Breast epithelium (tissue), 4 donors: ENCODE results near the gene PPARG. TPM values are rescaled to one million over a fixed set of nuclear protein-coding genes. Genes with fewer than 3 reads are reported as not detected.
"Not testable (repeated sequence)": the region's sequence is repeated elsewhere in the genome, so short reads cannot be mapped to it uniquely, and the experiment has no call there.

Experiments used
- DNase-seq, 2 donors: peaks; one replicate each; pipeline ENCODE4 v3.0.0-alpha.2; 2019; ENCODE audit warnings: low spot score in 2 of 2
- H3K27ac ChIP-seq, 2 donors: fragments of 200-600 bp; sonication (generic) in 1 of 2; one replicate each; pipeline ENCODE4 v1.5.1; 2016 to 2019; ENCODE audit warnings: mild to moderate bottlenecking in 1 of 2
- H3K27me3 ChIP-seq, 2 donors: fragments of 200-600 bp; sonication (generic) in 1 of 2; one replicate each; pipeline versions ENCODE4 v1.5.1 to v1.6.0; 2017 to 2019; ENCODE audit warnings: control low read depth in 1 of 2, mild to moderate bottlenecking in 1 of 2
- H3K36me3 ChIP-seq: fragments of 200-600 bp; one replicate; pipeline ENCODE4 v1.5.1; 2019
- H3K4me1 ChIP-seq, 2 donors: fragments of 200-600 bp; sonication (generic); one replicate each; pipeline ENCODE4 v1.5.1; 2016 to 2019; ENCODE audit warnings: control low read depth in 1 of 2
- H3K4me3 ChIP-seq, 3 donors: fragments of 200-600 bp; sonication (generic); 1 replicate in 2 of 3; 2 replicates in 1 of 3; pipeline ENCODE4 v1.5.1; 2016 to 2019; ENCODE audit warnings: mild to moderate bottlenecking in 3 of 3, moderate library complexity in 2 of 3
- H3K9me3 ChIP-seq, 2 donors: fragments of 200-600 bp; sonication (generic) in 1 of 2; one replicate each; pipeline ENCODE4 v1.5.1; 2016 to 2019; ENCODE audit warnings: control low read depth in 1 of 2
- CTCF ChIP-seq, 3 donors: fragments of 450-650 bp; IDR thresholded peaks; one replicate each; pipeline ENCODE4 v1.5.1; 2016 to 2017; ENCODE audit warnings: antibody characterized with exemption in 3 of 3, mild to moderate bottlenecking in 3 of 3, moderate library complexity in 3 of 3
- POLR2A ChIP-seq: fragments of 450-650 bp; IDR thresholded peaks from one replicate; pipeline ENCODE4 v1.6.1; 2016; ENCODE audit warnings: antibody characterized with exemption, mild to moderate bottlenecking, moderate library complexity
- POLR2AphosphoS5 ChIP-seq, 3 donors: sonication (generic); formaldehyde crosslinking; IDR thresholded peaks; one replicate each; pipeline ENCODE4 v1.6.1; 2017; ENCODE audit warnings: antibody characterized with exemption in 3 of 3
- intact Hi-C: fragments of 100-400 bp; cut with DNase I; formaldehyde crosslinking; loops from one replicate; pipeline ENCODE4 v1.15.1; 2023; ENCODE audit warnings: low total_unique reads
- total RNA-seq, 3 donors: library from RNA; depleted of rRNA; stranded (reverse); fragments of >200 nt; gene quantifications; one replicate each; pipeline ENCODE4 v1.1.0, GENCODE V29; 2016

The PPARG gene
- total RNA-seq, 3 donors from 2014 or later, result 44.2 to 359 (median 96.0) TPM

GRCh38 chr3:12446298-12446697 is 157.4 kb downstream of the PPARG start:
- H3K4me1 ChIP-seq, result no peaks in the 10 kb centered on the region
- intact Hi-C loops, result no loop called here
- H3K36me3 ChIP-seq, result no peaks in the 10 kb centered on the region
- no peak overlapping the region for H3K27ac ChIP-seq
- no peak overlapping the region for H3K4me3 ChIP-seq
- no peaks in the 10 kb centered on the region for H3K27me3 ChIP-seq
- TF ChIP-seq POLR2A, result no peak
- no peak for TF ChIP-seq POLR2AphosphoS5 (IDR thresholded peaks at IDR 0.05)
- no peak for TF ChIP-seq CTCF (IDR thresholded peaks at IDR 0.05)
- DNase-seq, result no peak
- peaks cover 0 to under 1% of the 10 kb centered on the region in 2 donors for H3K9me3 ChIP-seq

GRCh38 chr3:12447075-12447474 is 158.2 kb downstream of the PPARG start:
- peaks cover 0 to 4% of the 10 kb centered on the region in 2 donors for H3K9me3 ChIP-seq
- TF ChIP-seq CTCF (IDR thresholded peaks at IDR 0.05) (no peak), POLR2A (no peak), POLR2AphosphoS5 (IDR thresholded peaks at IDR 0.05) (no peak)

GRCh38 chr3:12448404-12449202 is 159.7 kb downstream of the PPARG start:
- H3K4me3 ChIP-seq, H3K9me3 ChIP-seq, DNase-seq, H3K27me3 ChIP-seq, H3K27ac ChIP-seq, H3K4me1 ChIP-seq, intact Hi-C loops, H3K36me3 ChIP-seq: not testable (repeated sequence)

More at GRCh38 chr3:12447075-12447474, 158.2 kb downstream of the PPARG start:
- Histone ChIP-seq H3K4me1 (no peaks in the 10 kb centered on the region), H3K36me3 (no peaks in the 10 kb centered on the region), H3K4me3 (no peak overlapping the region), H3K27ac (no peak overlapping the region), H3K27me3 (no peaks in the 10 kb centered on the region)
- intact Hi-C loops, result no loop called here
- DNase-seq, result no peak

GRCh38 chr3:12449889-12450682 is 161.2 kb downstream of the PPARG start:
- intact Hi-C loops, result no loop called here
- peaks cover 0 to 4% of the 10 kb centered on the region in 2 donors for H3K9me3 ChIP-seq

GRCh38 chr3:12451481-12451880 is 162.6 kb downstream of the PPARG start:
- no peaks in the 10 kb centered on the region for H3K27me3 ChIP-seq
- H3K9me3 ChIP-seq, result peaks cover 0 to 4% of the 10 kb centered on the region in 2 donors
- TF ChIP-seq CTCF (IDR thresholded peaks at IDR 0.05), result no peak
- TF ChIP-seq POLR2AphosphoS5 (IDR thresholded peaks at IDR 0.05), result no peak
- TF ChIP-seq POLR2A, result no peak
- DNase-seq, result no peak
- no peak overlapping the region for H3K27ac ChIP-seq
- intact Hi-C loops, result no loop called here
- H3K36me3 ChIP-seq, result no peaks in the 10 kb centered on the region
- no peaks in the 10 kb centered on the region for H3K4me1 ChIP-seq
- H3K4me3 ChIP-seq, result no peak overlapping the region

More at GRCh38 chr3:12449889-12450682, 161.2 kb downstream of the PPARG start:
- Histone ChIP-seq H3K27ac (no peak overlapping the region), H3K27me3 (no peaks in the 10 kb centered on the region), H3K4me3 (no peak overlapping the region), H3K36me3 (no peaks in the 10 kb centered on the region), H3K4me1 (no peaks in the 10 kb centered on the region)
- no peak for DNase-seq
- no peak for TF ChIP-seq CTCF (IDR thresholded peaks at IDR 0.05)
- no peak for TF ChIP-seq POLR2A
- no peak for TF ChIP-seq POLR2AphosphoS5 (IDR thresholded peaks at IDR 0.05)
